GM12891 (cell line): ENCODE data around the gene PHYHD1.
"Not testable (repeated sequence)": the region's sequence is repeated elsewhere in the genome, so short reads cannot be mapped to it uniquely, and the experiment has no call there.

Source experiments
- DNase-seq: peaks from one replicate; pipeline ENCODE4 v3.0.0; 2011; ENCODE audit warnings: low spot score; ENCODE audit not compliant: insufficient read length
- FAIRE-seq: peaks from 2 replicates; lab custom pipeline; 2011; peaks lifted over from hg19 to GRCh38; lab: Jason Lieb, UNC
- PAX5 ChIP-seq: IDR thresholded peaks from 2 replicates; pipeline ENCODE4 v1.6.1; 2011; ENCODE audit warnings: low read length, moderate library complexity, mild to moderate bottlenecking; ENCODE audit not compliant: insufficient read depth, severe bottlenecking
- POLR2A ChIP-seq: IDR thresholded peaks from 2 replicates; pipeline ENCODE4 v1.6.1; 2011; ENCODE audit warnings: low read depth, low read length, control low read depth
- POLR2AphosphoS5 ChIP-seq: IDR thresholded peaks from 2 replicates; pipeline ENCODE4 v1.6.1; 2011; ENCODE audit warnings: low read depth, low read length, control low read depth
- POU2F2 ChIP-seq: IDR thresholded peaks from 2 replicates; pipeline ENCODE4 v1.6.1; 2011; ENCODE audit warnings: low read depth, mild to moderate bottlenecking, control low read depth, low read length, moderate library complexity
- SPI1 ChIP-seq: IDR thresholded peaks from 2 replicates; pipeline ENCODE4 v1.6.1; 2011; ENCODE audit warnings: low read depth, low read length, control low read depth
- TAF1 ChIP-seq: IDR thresholded peaks from 2 replicates; pipeline ENCODE4 v1.6.1; 2011; ENCODE audit warnings: low read depth, low read length, control low read depth

PHYHD1 gene

GRCh38 chr9:128947527-128948301, 26.9 kb downstream of the PHYHD1 start, which contains the start of the genes DOLK and NUP188:
DOLK (minus strand) TSS chr9:128947603; CDS start chr9:128947303, 300 bp downstream.
NUP188 (plus strand) TSS chr9:128947699; CDS start chr9:128947720, 21 bp downstream.
- peak; percentile 98 for FAIRE-seq
- DNase-seq: peak; percentile 99
- peak; percentile 96 for TF ChIP-seq POLR2A
- peak; percentile 94 for TF ChIP-seq POLR2AphosphoS5
- TF ChIP-seq SPI1: no peak
- TF ChIP-seq TAF1: peak; percentile 93
- TF ChIP-seq POU2F2: peak; percentile 61; the same call in 1 of the 2 replicates
- TF ChIP-seq PAX5: no peak

- not testable (repeated sequence) for DNase-seq
Observed at GRCh38 chr9:128961403-128961802, 40.6 kb downstream of the PHYHD1 start.

GRCh38 chr9:128969491-128969890, 48.7 kb downstream of the PHYHD1 start:
- FAIRE-seq (no peak), DNase-seq (no peak)
- no peak for TF ChIP-seq TAF1
- no peak for TF ChIP-seq SPI1
- no peak for TF ChIP-seq POLR2AphosphoS5
- TF ChIP-seq PAX5: no peak
- no peak for TF ChIP-seq POU2F2
- no peak for TF ChIP-seq POLR2A

More at GRCh38 chr9:128961403-128961802, 40.6 kb downstream of the PHYHD1 start:
- not testable (repeated sequence) for FAIRE-seq

GRCh38 chr9:128972956-128973355, 52.2 kb downstream of the PHYHD1 start:
- TF ChIP-seq PAX5 (no peak), POLR2A (no peak), POU2F2 (no peak)
- FAIRE-seq (no peak), DNase-seq (no peak)

- FAIRE-seq (no peak), DNase-seq (no peak)
- TF ChIP-seq POLR2AphosphoS5 (no peak), PAX5 (no peak)
Observed at GRCh38 chr9:128979111-128979510, 58.3 kb downstream of the PHYHD1 start.

GRCh38 chr9:128983536-128983935, 62.8 kb downstream of the PHYHD1 start:
- DNase-seq (no peak), FAIRE-seq (no peak)
- TF ChIP-seq POLR2AphosphoS5 (no peak), TAF1 (no peak), SPI1 (no peak), PAX5 (no peak), POLR2A (no peak), POU2F2 (no peak)

- TF ChIP-seq POLR2A: no peak
- no peak for TF ChIP-seq POU2F2
- no peak for TF ChIP-seq POLR2AphosphoS5
- no peak for TF ChIP-seq TAF1
- no peak for TF ChIP-seq PAX5
- TF ChIP-seq SPI1: no peak
- DNase-seq (no peak), FAIRE-seq (no peak)
Observed at GRCh38 chr9:128986671-128987070, 65.9 kb downstream of the PHYHD1 start.

- FAIRE-seq (no peak), DNase-seq (no peak)
Observed at GRCh38 chr9:128987805-128988204, 67.0 kb downstream of the PHYHD1 start.

More at GRCh38 chr9:128987805-128988204, 67.0 kb downstream of the PHYHD1 start:
- TF ChIP-seq PAX5 (no peak), SPI1 (no peak), TAF1 (no peak), POLR2A (no peak), POLR2AphosphoS5 (no peak), POU2F2 (no peak)
